Left forelimb (tissue), 1 donor: ENCODE measurements around the gene DNMBP.
"Not testable (repeated sequence)": the region's sequence is repeated elsewhere in the genome, so short reads cannot be mapped to it uniquely, and the experiment has no call there.

Source experiments
- DNase-seq: peaks from one replicate; pipeline ENCODE4 v3.0.0-alpha.2; 2018; ENCODE audit warnings: low spot score

DNMBP gene

GRCh38 chr10:99869581-99870122 lies 140.1 kb downstream of the DNMBP start:
- DNase-seq = no peak

- DNase-seq = not testable (repeated sequence)
Observed at GRCh38 chr10:99867250-99867649, 142.5 kb downstream of the DNMBP start.

GRCh38 chr10:99863535-99864240 lies 146.1 kb downstream of the DNMBP start:
- not testable (repeated sequence) for DNase-seq

GRCh38 chr10:99860466-99860865 lies 149.3 kb downstream of the DNMBP start:
- DNase-seq = no peak

- DNase-seq = no peak
Observed at GRCh38 chr10:99859585-99859984, 150.2 kb downstream of the DNMBP start.

GRCh38 chr10:99858849-99859248 lies 150.9 kb downstream of the DNMBP start:
- no peak for DNase-seq

GRCh38 chr10:99855479-99856071 lies 154.2 kb downstream of the DNMBP start:
- DNase-seq = no peak

- DNase-seq = no peak
Observed at GRCh38 chr10:99854860-99855259, 154.9 kb downstream of the DNMBP start.

- no peak for DNase-seq
Observed at GRCh38 chr10:99853655-99854054, 156.1 kb downstream of the DNMBP start.

GRCh38 chr10:99852481-99853213 lies 157.1 kb downstream of the DNMBP start:
- DNase-seq = no peak

GRCh38 chr10:99851825-99852224 lies 157.9 kb downstream of the DNMBP start:
- DNase-seq = no peak

GRCh38 chr10:99850767-99851340 lies 158.9 kb downstream of the DNMBP start:
- no peak for DNase-seq

GRCh38 chr10:99850021-99850766 lies 159.6 kb downstream of the DNMBP start:
- DNase-seq = no peak

- no peak for DNase-seq
Observed at GRCh38 chr10:99849536-99849935, 160.2 kb downstream of the DNMBP start.

- DNase-seq = no peak
Observed at GRCh38 chr10:99849057-99849456, 160.7 kb downstream of the DNMBP start.

- DNase-seq = peak; percentile 68
Observed at GRCh38 chr10:99845837-99846382, 163.8 kb downstream of the DNMBP start.

GRCh38 chr10:99844433-99844955 lies 165.3 kb downstream of the DNMBP start:
- no peak for DNase-seq

GRCh38 chr10:99843310-99843709 lies 166.4 kb downstream of the DNMBP start:
- DNase-seq = no peak

GRCh38 chr10:99841746-99842145 lies 168.0 kb downstream of the DNMBP start:
- no peak for DNase-seq

- not testable (repeated sequence) for DNase-seq
Observed at GRCh38 chr10:99840859-99841258, 168.9 kb downstream of the DNMBP start.

GRCh38 chr10:99836711-99837110 lies 173.0 kb downstream of the DNMBP start:
- DNase-seq = no peak
